D341Med (cell line): Measurements from ENCODE around the gene KLHL7.
"Not testable (repeated sequence)": the region's sequence is repeated elsewhere in the genome, so short reads cannot be mapped to it uniquely, and the experiment has no call there.

Experiments
- DNase-seq: peaks from one replicate; pipeline ENCODE4 v3.0.0; 2012; ENCODE audit warnings: low spot score

KLHL7 gene

GRCh38 chr7:23106823-23107663 lies 1.5 kb downstream of the KLHL7 start:
- no peak for DNase-seq

- DNase-seq: no peak
These were observed 2.2 kb downstream of the KLHL7 start for GRCh38 chr7:23107781-23108180.

- DNase-seq: no peak
These were observed 3.4 kb downstream of the KLHL7 start for GRCh38 chr7:23108995-23109394.

- DNase-seq: no peak
These were observed 3.9 kb downstream of the KLHL7 start for GRCh38 chr7:23109470-23109869.

- DNase-seq: no peak
These were observed 9.3 kb downstream of the KLHL7 start for GRCh38 chr7:23114896-23115295.

GRCh38 chr7:23115991-23116390 lies 10.4 kb downstream of the KLHL7 start:
- no peak for DNase-seq

- DNase-seq: peak; percentile 41
These were observed 12.3 kb downstream of the KLHL7 start for GRCh38 chr7:23117841-23118240.

GRCh38 chr7:23120106-23120505 lies 14.5 kb downstream of the KLHL7 start:
- DNase-seq: no peak

GRCh38 chr7:23121165-23121564 lies 15.6 kb downstream of the KLHL7 start:
- no peak for DNase-seq

- no peak for DNase-seq
These were observed 17.4 kb downstream of the KLHL7 start for GRCh38 chr7:23123007-23123406.

- no peak for DNase-seq
These were observed 17.9 kb downstream of the KLHL7 start for GRCh38 chr7:23123465-23123864.

GRCh38 chr7:23129036-23129435 lies 23.5 kb downstream of the KLHL7 start:
- DNase-seq: no peak

- DNase-seq: not testable (repeated sequence)
These were observed 26.2 kb downstream of the KLHL7 start for GRCh38 chr7:23131799-23132198.

- no peak for DNase-seq
These were observed 28.2 kb downstream of the KLHL7 start for GRCh38 chr7:23133797-23134196.

GRCh38 chr7:23135755-23136154 lies 30.2 kb downstream of the KLHL7 start:
- no peak for DNase-seq

GRCh38 chr7:23136216-23136615 lies 30.6 kb downstream of the KLHL7 start:
- no peak for DNase-seq

- DNase-seq: no peak
These were observed 52.1 kb downstream of the KLHL7 start for GRCh38 chr7:23157679-23158078.

GRCh38 chr7:23158546-23158945 lies 53.0 kb downstream of the KLHL7 start:
- no peak for DNase-seq

- DNase-seq: no peak
These were observed 55.9 kb downstream of the KLHL7 start for GRCh38 chr7:23161482-23161881.

GRCh38 chr7:23164846-23165245 lies 59.3 kb downstream of the KLHL7 start:
- no peak for DNase-seq

GRCh38 chr7:23165316-23165715 lies 59.7 kb downstream of the KLHL7 start:
- DNase-seq: no peak

- DNase-seq: no peak
These were observed 62.1 kb downstream of the KLHL7 start for GRCh38 chr7:23167691-23168090.

GRCh38 chr7:23168111-23168885 lies 62.7 kb downstream of the KLHL7 start:
- DNase-seq: no peak
